Astrocyte of the cerebellum (primary cell): ENCODE measurements around the gene RAB30.

Experiments used
- DNase-seq: peaks from one replicate; pipeline ENCODE4 v3.0.0-alpha.2; 2011; ENCODE audit warnings: low read depth
- H3K4me3 ChIP-seq: 2 replicates; pipeline ENCODE4 v1.5.1; 2011; ENCODE audit warnings: mild to moderate bottlenecking, low read depth, low read length, moderate library complexity
- CTCF ChIP-seq: IDR thresholded peaks from 2 replicates; pipeline ENCODE4 v1.5.1; 2012; ENCODE audit warnings: low read length, low read depth, moderate library complexity, mild to moderate bottlenecking; ENCODE audit errors: missing control alignments
- in situ Hi-C: cut with HindIII; loops from 2 replicates; pipeline ENCODE4 v1.10.0; 2017; ENCODE audit warnings: low sequenced_read_pairs

The RAB30 gene

GRCh38 chr11:83064011-83064410 is 7.7 kb downstream of the RAB30 start:
- no peak for TF ChIP-seq CTCF
- DNase-seq = no peak

GRCh38 chr11:83063073-83063754 is 8.5 kb downstream of the RAB30 start:
- TF ChIP-seq CTCF = no peak
- in situ Hi-C loops = loop anchor here (5.0 kb wide), 1 partner anchor 99 kb away; no protein-coding TSS in a partner anchor
- no peak overlapping the region for H3K4me3 ChIP-seq
- peak; percentile 28 for DNase-seq

More at GRCh38 chr11:83064011-83064410, 7.7 kb downstream of the RAB30 start:
- no peak overlapping the region for H3K4me3 ChIP-seq
- in situ Hi-C loops = loop anchor here (5.0 kb wide), 1 partner anchor 98 kb away; no protein-coding TSS in a partner anchor

GRCh38 chr11:83061883-83062282 is 9.8 kb downstream of the RAB30 start:
- H3K4me3 ChIP-seq = no peak overlapping the region
- DNase-seq = no peak
- in situ Hi-C loops = loop anchor here (5.0 kb wide), 1 partner anchor 100 kb away; no protein-coding TSS in a partner anchor
- TF ChIP-seq CTCF = no peak

- TF ChIP-seq CTCF = no peak
- no peak for DNase-seq
- no peak overlapping the region for H3K4me3 ChIP-seq
- in situ Hi-C loops = loop anchor here (5.0 kb wide), 1 partner anchor 101 kb away; no protein-coding TSS in a partner anchor
Measured at GRCh38 chr11:83060965-83061364, 10.7 kb downstream of the RAB30 start.

GRCh38 chr11:83057721-83058120 is 14.0 kb downstream of the RAB30 start:
- in situ Hi-C loops = no loop called here
- H3K4me3 ChIP-seq = no peak overlapping the region
- TF ChIP-seq CTCF = no peak
- no peak for DNase-seq

- in situ Hi-C loops = no loop called here
- no peak overlapping the region for H3K4me3 ChIP-seq
- TF ChIP-seq CTCF = no peak
- no peak for DNase-seq
Measured at GRCh38 chr11:83056611-83057010, 15.1 kb downstream of the RAB30 start.
